Uterus (tissue), 4 donors: ENCODE data around the gene CFAP161. TPM values are rescaled to one million over a fixed set of nuclear protein-coding genes. Genes with fewer than 3 reads are reported as not detected.

Experiments used
- DNase-seq, 2 donors: peaks; one replicate each; pipeline ENCODE4 v3.0.0-alpha.2; 2019 to 2020
- H3K27ac ChIP-seq, 2 donors: fragments of 200-600 bp; sonication (generic); 1 replicate in 1 of 2; 2 replicates in 1 of 2; pipeline ENCODE4 v1.5.1; 2016 to 2018
- H3K27me3 ChIP-seq, 2 donors: fragments of 200-600 bp; sonication (generic); one replicate each; pipeline ENCODE4 v1.5.1; 2018 to 2019; ENCODE audit warnings: control low read depth in 1 of 2
- H3K36me3 ChIP-seq, 2 donors: fragments of 200-600 bp; sonication (generic); one replicate each; pipeline ENCODE4 v1.5.1; 2019; ENCODE audit warnings: control low read depth in 1 of 2
- H3K4me1 ChIP-seq, 2 donors: fragments of 200-600 bp; sonication (generic); one replicate each; pipeline ENCODE4 v1.5.1; 2018 to 2019; ENCODE audit warnings: control low read depth in 1 of 2
- H3K4me3 ChIP-seq, 2 donors: fragments of 200-600 bp; sonication (generic); 1 replicate in 1 of 2; 2 replicates in 1 of 2; pipeline ENCODE4 v1.5.1; 2018 to 2019; ENCODE audit warnings: mild to moderate bottlenecking in 1 of 2
- H3K9me3 ChIP-seq, 2 donors: fragments of 200-600 bp; sonication (generic); one replicate each; pipeline ENCODE4 v1.5.1; 2019; ENCODE audit warnings: control low read depth in 1 of 2
- CTCF ChIP-seq, 4 experiments: fragments of 200-600 bp in 2 of 4; fragments of 450-650 bp in 2 of 4; sonication (generic) in 2 of 4; IDR thresholded peaks; one replicate each; pipeline ENCODE4 v1.5.1; 2016 to 2019; ENCODE audit warnings: antibody characterized with exemption in 4 of 4, mild to moderate bottlenecking in 2 of 4, moderate library complexity in 1 of 4
- POLR2A ChIP-seq, 2 donors: fragments of 450-650 bp; IDR thresholded peaks; one replicate each; pipeline ENCODE4 v1.6.1; 2016; ENCODE audit warnings: antibody characterized with exemption in 2 of 2, mild to moderate bottlenecking in 1 of 2, moderate library complexity in 1 of 2
- intact Hi-C: fragments of 100-400 bp; cut with DNase I; formaldehyde crosslinking; loops from one replicate; pipeline ENCODE4 v1.15.1; 2023; ENCODE audit warnings: low total_unique reads
- total RNA-seq, 4 donors: library from RNA; depleted of rRNA in 3 of 4; stranded (reverse); fragments of >200 nt in 3 of 4; gene quantifications; one replicate each; pipeline versions ENCODE4 v1.1.0 to v1.2.4, GENCODE V29; 2014 to 2023
- donor health status: DM: yes; HTN: yes; CAD: no.

The CFAP161 gene
- total RNA-seq, 4 donors from 2014 or later: 2.8 to 3.3 TPM; not detected in 2

- Histone ChIP-seq H3K36me3 (no peaks in the 10 kb centered on the region), H3K27ac (no peak overlapping the region), H3K27me3 (no peaks in the 10 kb centered on the region), H3K4me1 (no peaks in the 10 kb centered on the region), H3K4me3 (no peak overlapping the region), H3K9me3 (no peaks in the 10 kb centered on the region)
- no peak for DNase-seq
- intact Hi-C loops: no loop called here
- TF ChIP-seq POLR2A (IDR thresholded peaks at IDR 0.05): no peak
- no peak for TF ChIP-seq CTCF (IDR thresholded peaks at IDR 0.05)
Observed at GRCh38 chr15:81175496-81175895, 41.4 kb downstream of the CFAP161 start.

DNA sequence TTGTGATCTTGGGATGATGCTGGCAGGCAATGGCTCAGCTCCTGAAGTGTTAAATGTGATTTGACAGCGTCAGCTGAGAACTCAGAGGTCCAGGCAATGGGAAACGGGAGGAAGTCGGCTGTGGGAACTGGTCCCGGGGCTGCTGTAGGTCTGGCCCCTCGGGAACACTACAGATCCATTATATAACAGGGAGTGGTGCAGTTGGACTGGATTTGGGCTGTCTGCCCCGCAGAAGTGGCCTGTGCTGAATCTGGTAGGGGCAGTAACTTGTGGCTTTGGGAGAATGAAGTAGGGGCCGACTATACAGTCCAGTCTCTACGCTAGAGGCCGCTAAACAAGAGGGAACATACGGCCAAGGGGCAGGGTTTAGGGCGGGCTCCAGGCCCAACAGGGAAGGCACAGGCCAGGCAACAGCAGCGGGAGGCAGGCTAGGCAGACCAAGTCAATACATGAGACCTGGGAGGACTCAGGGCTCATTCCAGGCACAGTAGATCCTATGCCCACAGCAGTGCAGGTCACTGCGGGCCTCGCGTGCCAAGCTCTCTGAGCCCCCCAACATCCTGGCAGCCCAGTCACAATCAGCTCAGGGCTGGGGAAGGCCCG, 42.3 kb downstream of the CFAP161 start:
- Histone ChIP-seq H3K27me3 (no peaks in the 10 kb centered on the region), H3K36me3 (no peaks in the 10 kb centered on the region), H3K4me3 (no peak overlapping the region), H3K4me1 (no peaks in the 10 kb centered on the region), H3K9me3 (no peaks in the 10 kb centered on the region), H3K27ac (peak overlapping the region; percentile 12 to 27)
- intact Hi-C loops: no loop called here
- DNase-seq: peak in 1 of 2 donors; percentile 62
- peak in 1 of 4 experiments; percentile 12 for TF ChIP-seq CTCF (IDR thresholded peaks at IDR 0.05)
- TF ChIP-seq POLR2A (IDR thresholded peaks at IDR 0.05): no peak

- no peaks in the 10 kb centered on the region for H3K27me3 ChIP-seq
- H3K36me3 ChIP-seq: no peaks in the 10 kb centered on the region
- no peaks in the 10 kb centered on the region for H3K9me3 ChIP-seq
- no peaks in the 10 kb centered on the region for H3K4me1 ChIP-seq
- intact Hi-C loops: no loop called here
- TF ChIP-seq POLR2A (IDR thresholded peaks at IDR 0.05) (no peak), CTCF (IDR thresholded peaks at IDR 0.05) (no peak)
- H3K27ac ChIP-seq: no peak overlapping the region
- no peak for DNase-seq
- H3K4me3 ChIP-seq: no peak overlapping the region
Observed at GRCh38 chr15:81178365-81178764, 44.3 kb downstream of the CFAP161 start.

GRCh38 chr15:81181220-81181619, 47.1 kb downstream of the CFAP161 start:
- no peaks in the 10 kb centered on the region for H3K4me1 ChIP-seq
- peak overlapping the region; percentile 67 to 73 for H3K27ac ChIP-seq
- H3K27me3 ChIP-seq: no peaks in the 10 kb centered on the region
- intact Hi-C loops: no loop called here
- no peaks in the 10 kb centered on the region for H3K9me3 ChIP-seq
- no peaks in the 10 kb centered on the region for H3K36me3 ChIP-seq
- no peak overlapping the region for H3K4me3 ChIP-seq
- DNase-seq: no peak
- no peak for TF ChIP-seq CTCF (IDR thresholded peaks at IDR 0.05)

GRCh38 chr15:81182031-81182755, 48.1 kb downstream of the CFAP161 start:
- Histone ChIP-seq H3K27ac (peak overlapping the region; percentile 67 to 73), H3K36me3 (no peaks in the 10 kb centered on the region), H3K4me1 (no peaks in the 10 kb centered on the region), H3K4me3 (peak overlapping the region; percentile 25 to 44), H3K27me3 (no peaks in the 10 kb centered on the region), H3K9me3 (no peaks in the 10 kb centered on the region)
- intact Hi-C loops: no loop called here
- DNase-seq: no peak
- TF ChIP-seq CTCF (IDR thresholded peaks at IDR 0.05) (no peak), POLR2A (IDR thresholded peaks at IDR 0.05) (no peak)
